ENCODE results near the gene NKX3-2. TPM values are rescaled to one million over a fixed set of nuclear protein-coding genes. Genes with fewer than 3 reads are reported as not detected.
"Not testable (repeated sequence)": the region's sequence is repeated elsewhere in the genome, so short reads cannot be mapped to it uniquely, and the experiment has no call there.

Gene NKX3-2
- total RNA-seq, 1 experiment from 2014 or later = 0.07 TPM

DNA sequence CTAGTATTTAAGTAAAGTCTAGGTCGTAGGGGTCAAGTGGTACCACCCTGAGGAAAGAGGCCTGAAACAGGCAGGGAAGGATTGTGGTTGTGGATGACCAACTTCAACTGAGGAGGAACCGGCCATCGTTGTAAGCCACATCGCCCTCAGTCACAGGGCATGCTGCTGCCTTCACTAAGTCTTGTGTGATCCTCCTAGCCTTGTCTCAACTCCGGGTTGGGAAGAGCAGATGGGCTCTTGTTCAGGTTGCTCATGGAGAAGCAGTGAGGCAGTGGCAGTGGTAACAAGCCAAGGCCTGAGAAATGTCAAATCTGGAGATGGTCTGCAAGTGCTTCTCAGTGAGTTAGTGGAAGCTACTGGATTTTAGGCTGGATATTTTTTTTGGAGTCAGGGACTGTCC lies 22.8 kb upstream of the NKX3-2 start:
- DNase-seq = no peak
- intact Hi-C loops (cut with micrococcal nuclease) = no loop called here

DNA sequence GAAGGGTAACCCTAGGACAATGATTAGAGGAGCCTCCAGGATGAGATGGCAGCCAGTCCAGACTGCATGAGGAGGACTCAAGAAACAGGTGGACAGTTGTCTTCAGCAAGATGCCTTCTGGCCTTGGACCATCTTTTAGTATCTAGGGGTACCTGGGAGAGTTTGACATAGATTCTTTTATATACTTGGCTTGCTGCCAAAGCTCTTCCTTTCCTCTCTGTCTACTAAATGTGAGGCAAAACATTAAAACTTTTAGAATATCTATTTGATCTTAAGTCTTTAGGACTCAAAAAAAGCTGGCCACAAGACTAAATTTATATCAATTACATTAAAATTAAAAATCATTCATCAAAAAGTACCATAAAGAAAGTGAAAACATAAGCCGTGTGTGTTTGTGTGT lies 18.6 kb upstream of the NKX3-2 start:
- H3K9me2 ChIP-seq (replicated peaks; ENCODE audit: low read length) = no peaks in the 10 kb centered on the region
- peaks cover 16% of the 10 kb centered on the region for H3K4me1 ChIP-seq (ENCODE audit: insufficient read depth, low read length)
- H3K4me3 ChIP-seq (ENCODE audit: low read length) = no peak overlapping the region
- TF ChIP-seq EZH2phosphoT487 (IDR thresholded peaks at IDR 0.05; ENCODE audit: borderline replicate concordance, low read length) (no peak), EZH2 (IDR thresholded peaks at IDR 0.05; ENCODE audit: low read length, unreplicated experiment) (no peak)
- TF ChIP-seq, protein P1, sequence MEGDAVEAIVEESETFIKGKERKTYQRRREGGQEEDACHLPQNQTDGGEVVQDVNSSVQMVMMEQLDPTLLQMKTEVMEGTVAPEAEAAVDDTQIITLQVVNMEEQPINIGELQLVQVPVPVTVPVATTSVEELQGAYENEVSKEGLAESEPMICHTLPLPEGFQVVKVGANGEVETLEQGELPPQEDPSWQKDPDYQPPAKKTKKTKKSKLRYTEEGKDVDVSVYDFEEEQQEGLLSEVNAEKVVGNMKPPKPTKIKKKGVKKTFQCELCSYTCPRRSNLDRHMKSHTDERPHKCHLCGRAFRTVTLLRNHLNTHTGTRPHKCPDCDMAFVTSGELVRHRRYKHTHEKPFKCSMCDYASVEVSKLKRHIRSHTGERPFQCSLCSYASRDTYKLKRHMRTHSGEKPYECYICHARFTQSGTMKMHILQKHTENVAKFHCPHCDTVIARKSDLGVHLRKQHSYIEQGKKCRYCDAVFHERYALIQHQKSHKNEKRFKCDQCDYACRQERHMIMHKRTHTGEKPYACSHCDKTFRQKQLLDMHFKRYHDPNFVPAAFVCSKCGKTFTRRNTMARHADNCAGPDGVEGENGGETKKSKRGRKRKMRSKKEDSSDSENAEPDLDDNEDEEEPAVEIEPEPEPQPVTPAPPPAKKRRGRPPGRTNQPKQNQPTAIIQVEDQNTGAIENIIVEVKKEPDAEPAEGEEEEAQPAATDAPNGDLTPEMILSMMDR (conservative IDR thresholded peaks at IDR 0.05; ENCODE audit: low read depth, low read length) = no peak
- H3K4me2 ChIP-seq (ENCODE audit: low read length) = no peak overlapping the region
- no peaks in the 10 kb centered on the region for H3K9me3 ChIP-seq (ENCODE audit: low read length)
- ATAC-seq (no peak), DNase-seq (no peak)
- H3K27me3 ChIP-seq (ENCODE audit: low read length) = no peaks in the 10 kb centered on the region
- H2AFZ ChIP-seq (ENCODE audit: low read length) = no peak overlapping the region
- no peak overlapping the region for H3K27ac ChIP-seq (ENCODE audit: low read length)
- no peaks in the 10 kb centered on the region for H3F3A ChIP-seq (ENCODE audit: low read length, unreplicated experiment)
- H4K20me1 ChIP-seq (ENCODE audit: low read length) = no peaks in the 10 kb centered on the region
- intact Hi-C loops (cut with micrococcal nuclease) = no loop called here
- no peaks in the 10 kb centered on the region for H3K36me3 ChIP-seq (ENCODE audit: low read depth, low read length)
- H3K79me2 ChIP-seq (ENCODE audit: low read length) = no peaks in the 10 kb centered on the region
- H3K9ac ChIP-seq (ENCODE audit: low read length) = no peak overlapping the region
- ChIA-PET CTCF (interaction anchor here (0.6 kb wide), 1 partner anchor 157 kb away, joined by 3 read pairs; no protein-coding TSS in a partner anchor), POLR2A (ENCODE audit: unreplicated experiment) (no interaction called here)
- no TSS peak for BruUV-seq (replicated peaks)

More for the DNA sequence above, 22.8 kb upstream of the NKX3-2 start:
- TF ChIP-seq, protein P1 (conservative IDR thresholded peaks at IDR 0.05; ENCODE audit: low read depth, low read length) = no peak
- Histone ChIP-seq H3K9me3 (ENCODE audit: low read length) (no peaks in the 10 kb centered on the region), H3K36me3 (ENCODE audit: low read depth, low read length) (peaks cover 15% of the 10 kb centered on the region; the same call in 1 of the 2 replicates), H2AFZ (ENCODE audit: low read length) (no peak overlapping the region), H3K27ac (ENCODE audit: low read length) (no peak overlapping the region), H3K4me2 (ENCODE audit: low read length) (no peak overlapping the region), H3K4me1 (ENCODE audit: insufficient read depth, low read length) (no peaks in the 10 kb centered on the region), H4K20me1 (ENCODE audit: low read length) (no peaks in the 10 kb centered on the region), H3K9me2 (replicated peaks; ENCODE audit: low read length) (no peaks in the 10 kb centered on the region), H3F3A (ENCODE audit: low read length, unreplicated experiment) (no peaks in the 10 kb centered on the region), H3K27me3 (ENCODE audit: low read length) (no peaks in the 10 kb centered on the region), H3K9ac (ENCODE audit: low read length) (no peak overlapping the region), H3K4me3 (ENCODE audit: low read length) (no peak overlapping the region), H3K79me2 (ENCODE audit: low read length) (no peaks in the 10 kb centered on the region)
- no peak for ATAC-seq
- POLR2A ChIA-PET (ENCODE audit: unreplicated experiment) = no interaction called here
- CTCF ChIA-PET = no interaction called here
- BruUV-seq (replicated peaks) = no TSS peak

GRCh38 chr4:13561673-13562072 lies 17.4 kb upstream of the NKX3-2 start:
- Histone ChIP-seq H3F3A (ENCODE audit: low read length, unreplicated experiment) (no peaks in the 10 kb centered on the region), H3K9ac (ENCODE audit: low read length) (no peak overlapping the region), H3K4me2 (ENCODE audit: low read length) (no peak overlapping the region), H3K9me2 (replicated peaks; ENCODE audit: low read length) (no peaks in the 10 kb centered on the region), H2AFZ (ENCODE audit: low read length) (no peak overlapping the region), H3K36me3 (ENCODE audit: low read depth, low read length) (no peaks in the 10 kb centered on the region), H3K4me3 (ENCODE audit: low read length) (no peak overlapping the region), H3K4me1 (ENCODE audit: insufficient read depth, low read length) (peaks cover 16% of the 10 kb centered on the region), H3K9me3 (ENCODE audit: low read length) (no peaks in the 10 kb centered on the region), H4K20me1 (ENCODE audit: low read length) (no peaks in the 10 kb centered on the region), H3K27me3 (ENCODE audit: low read length) (no peaks in the 10 kb centered on the region), H3K27ac (ENCODE audit: low read length) (no peak overlapping the region), H3K79me2 (ENCODE audit: low read length) (no peaks in the 10 kb centered on the region)
- no peak for DNase-seq
- POLR2A ChIA-PET (ENCODE audit: unreplicated experiment) = no interaction called here
- TF ChIP-seq EZH2phosphoT487 (IDR thresholded peaks at IDR 0.05; ENCODE audit: borderline replicate concordance, low read length) (no peak), EZH2 (IDR thresholded peaks at IDR 0.05; ENCODE audit: low read length, unreplicated experiment) (no peak)
- TF ChIP-seq, protein P1 (conservative IDR thresholded peaks at IDR 0.05; ENCODE audit: low read depth, low read length) = no peak
- intact Hi-C loops (cut with micrococcal nuclease) = no loop called here
- no TSS peak for BruUV-seq (replicated peaks)
- CTCF ChIA-PET = interaction anchor here (0.5 kb wide), 1 partner anchor 10 kb away, joined by 3 read pairs; no protein-coding TSS in a partner anchor
- no peak for ATAC-seq

DNA sequence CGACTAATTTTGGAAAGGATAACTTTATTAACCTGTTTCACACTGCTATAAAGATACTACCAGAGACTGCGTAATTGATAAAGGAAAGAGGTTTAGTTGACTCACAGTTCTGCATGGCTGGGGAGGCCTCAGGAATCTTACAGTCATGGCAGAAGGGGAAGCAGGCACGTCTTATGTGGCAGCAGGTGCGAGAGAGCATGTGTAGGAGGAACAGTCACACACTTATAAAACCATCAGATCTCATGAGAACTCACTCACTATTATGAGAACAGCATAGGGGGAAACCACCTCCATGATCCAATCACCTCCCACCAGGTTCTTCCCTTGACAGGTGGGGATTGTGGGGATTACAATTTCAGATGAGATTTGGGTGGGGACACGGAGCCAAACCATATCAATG lies 15.8 kb upstream of the NKX3-2 start:
- H3K9ac ChIP-seq (ENCODE audit: low read length); DNase-seq; BruUV-seq (replicated peaks); H3K4me2 ChIP-seq (ENCODE audit: low read length); H3K27me3 ChIP-seq (ENCODE audit: low read length); H3K36me3 ChIP-seq (ENCODE audit: low read depth, low read length); H3K9me2 ChIP-seq (replicated peaks; ENCODE audit: low read length); H3F3A ChIP-seq (ENCODE audit: low read length, unreplicated experiment); H2AFZ ChIP-seq (ENCODE audit: low read length); H3K9me3 ChIP-seq (ENCODE audit: low read length); H3K27ac ChIP-seq (ENCODE audit: low read length); intact Hi-C loops (cut with micrococcal nuclease); H3K79me2 ChIP-seq (ENCODE audit: low read length); CTCF ChIA-PET; H3K4me3 ChIP-seq (ENCODE audit: low read length); ATAC-seq; H4K20me1 ChIP-seq (ENCODE audit: low read length): not testable (repeated sequence)
- POLR2A ChIA-PET (ENCODE audit: unreplicated experiment) = interaction anchor here (0.5 kb wide), 1 partner anchor 785 kb away, joined by 3 read pairs; no protein-coding TSS in a partner anchor
- peaks cover 16% of the 10 kb centered on the region for H3K4me1 ChIP-seq (ENCODE audit: insufficient read depth, low read length)
